ENCODE measurements around the gene MACIR. TPM values are rescaled to one million over a fixed set of nuclear protein-coding genes. Genes with fewer than 3 reads are reported as not detected.

Gene MACIR
- total and polyA plus RNA-seq, 10 of the 15 experiments (the other 5 are each of a cell fraction or from before 2014, with no cell fraction given) = 2.1 to 16.1 (median 10.8) TPM

GRCh38 chr5:103216137-103216536, 42.4 kb upstream of the MACIR start:
- TF ChIP-seq, protein P1, sequence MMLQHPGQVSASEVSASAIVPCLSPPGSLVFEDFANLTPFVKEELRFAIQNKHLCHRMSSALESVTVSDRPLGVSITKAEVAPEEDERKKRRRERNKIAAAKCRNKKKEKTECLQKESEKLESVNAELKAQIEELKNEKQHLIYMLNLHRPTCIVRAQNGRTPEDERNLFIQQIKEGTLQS (IDR thresholded peaks at IDR 0.05; ENCODE audit: borderline replicate concordance, extremely low read depth, low read depth, low read length) = no peak
- TF ChIP-seq GABPA (IDR thresholded peaks at IDR 0.05; ENCODE audit: low read depth) (no peak), HDAC6 (IDR thresholded peaks at IDR 0.05; ENCODE audit: unreplicated experiment) (no peak), TCF7 (IDR thresholded peaks at IDR 0.05; ENCODE audit: borderline replicate concordance) (no peak), POU2F2 (IDR thresholded peaks at IDR 0.05; ENCODE audit: borderline replicate concordance, low read depth, low read length) (no peak), GATAD2B (conservative IDR thresholded peaks at IDR 0.05; ENCODE audit: low read depth) (no peak), USF2 (IDR thresholded peaks at IDR 0.05; ENCODE audit: borderline replicate concordance, low read depth, low read length) (no peak), YBX1 (IDR thresholded peaks at IDR 0.05) (no peak), ZNF217 (IDR thresholded peaks at IDR 0.05) (no peak)
- TF ChIP-seq, protein P2, sequence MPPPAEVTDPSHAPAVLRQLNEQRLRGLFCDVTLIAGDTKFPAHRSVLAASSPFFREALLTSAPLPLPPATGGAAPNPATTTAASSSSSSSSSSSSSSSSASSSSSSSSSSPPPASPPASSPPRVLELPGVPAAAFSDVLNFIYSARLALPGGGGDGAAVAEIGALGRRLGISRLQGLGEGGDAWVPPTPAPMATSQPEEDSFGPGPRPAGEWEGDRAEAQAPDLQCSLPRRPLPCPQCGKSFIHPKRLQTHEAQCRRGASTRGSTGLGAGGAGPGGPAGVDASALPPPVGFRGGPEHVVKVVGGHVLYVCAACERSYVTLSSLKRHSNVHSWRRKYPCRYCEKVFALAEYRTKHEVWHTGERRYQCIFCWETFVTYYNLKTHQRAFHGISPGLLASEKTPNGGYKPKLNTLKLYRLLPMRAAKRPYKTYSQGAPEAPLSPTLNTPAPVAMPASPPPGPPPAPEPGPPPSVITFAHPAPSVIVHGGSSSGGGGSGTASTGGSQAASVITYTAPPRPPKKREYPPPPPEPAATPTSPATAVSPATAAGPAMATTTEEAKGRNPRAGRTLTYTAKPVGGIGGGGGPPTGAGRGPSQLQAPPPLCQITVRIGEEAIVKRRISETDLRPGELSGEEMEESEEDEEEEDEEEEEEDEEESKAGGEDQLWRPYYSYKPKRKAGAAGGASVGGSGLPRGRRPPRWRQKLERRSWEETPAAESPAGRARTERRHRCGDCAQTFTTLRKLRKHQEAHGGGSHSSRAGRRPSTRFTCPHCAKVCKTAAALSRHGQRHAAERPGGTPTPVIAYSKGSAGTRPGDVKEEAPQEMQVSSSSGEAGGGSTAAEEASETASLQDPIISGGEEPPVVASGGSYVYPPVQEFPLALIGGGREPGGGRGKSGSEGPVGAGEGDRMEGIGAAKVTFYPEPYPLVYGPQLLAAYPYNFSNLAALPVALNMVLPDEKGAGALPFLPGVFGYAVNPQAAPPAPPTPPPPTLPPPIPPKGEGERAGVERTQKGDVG (CRISPR knock-in tag; IDR thresholded peaks at IDR 0.05) = no peak
- WGBS (ENCODE audit: insufficient coverage, insufficient replicate concordance, low lambda C conversion rate, missing lambda C conversion rate) = 47% methylated on average over 2 of the region's 2 CpGs
- RAD21 ChIA-PET (ENCODE audit: unreplicated experiment) = interaction anchor here (1.1 kb wide), 1 partner anchor 42 kb away, joined by 4 read pairs; the partner anchor contains the start of gene MACIR

More at GRCh38 chr5:103216137-103216536, 42.4 kb upstream of the MACIR start:
- H2AFZ ChIP-seq (ENCODE audit: control insufficient read depth, low read depth, low read length) = no peak overlapping the region
- FAIRE-seq (peak; percentile 27), ATAC-seq (no peak), DNase-seq (ENCODE audit: low read depth, low spot score) (no peak)
- H4K20me1 ChIP-seq (ENCODE audit: control insufficient read depth, insufficient read depth) = no peaks in the 10 kb centered on the region
- no peak overlapping the region for H3K4me2 ChIP-seq (ENCODE audit: control insufficient read depth, insufficient read depth)
- no peaks in the 10 kb centered on the region for H3K79me2 ChIP-seq (ENCODE audit: control insufficient read depth, insufficient read depth, low read length)
- CTCF ChIA-PET = interaction anchor here (0.8 to 6.7 kb wide), 7 partner anchors 8 to 436 kb away, joined by 3 to 45 read pairs (median 5); no protein-coding TSS in a partner anchor
- in situ Hi-C loops (cut with MboI) (no loop called here), intact Hi-C loops (cut with micrococcal nuclease; ENCODE audit: unreplicated experiment) (no loop called here)
- POLR2A ChIA-PET = no interaction called here
- BruUV-seq (replicated peaks) = no TSS peak
- H3K4me1 ChIP-seq (ENCODE audit: control insufficient read depth, insufficient read depth, low read length) = no peaks in the 10 kb centered on the region
- H3K27ac ChIP-seq (ENCODE audit: control insufficient read depth, insufficient read depth) = no peak overlapping the region
- no peaks in the 10 kb centered on the region for H3K27me3 ChIP-seq (replicated peaks in 1 of 2; ENCODE audit: control insufficient read depth in 2 of 2, insufficient read depth in 2 of 2, low read length in 1 of 2)
- no peak overlapping the region for H3K9ac ChIP-seq (ENCODE audit: control insufficient read depth, insufficient read depth, low read length)
- SMC1A ChIA-PET (ENCODE audit: uncharacterized antibody, unreplicated experiment) = interaction anchor here (1.0 to 1.5 kb wide), 4 partner anchors 9 to 71 kb away, joined by 3 to 6 read pairs (median 4); no protein-coding TSS in a partner anchor
- H3K4me3 ChIP-seq = no peak overlapping the region
- H3K36me3 ChIP-seq (ENCODE audit: control insufficient read depth in 2 of 2, insufficient read depth in 2 of 2, low read length in 1 of 2) = no peaks in the 10 kb centered on the region
- no peaks in the 10 kb centered on the region for H3K9me3 ChIP-seq (replicated peaks; ENCODE audit: control insufficient read depth, insufficient read depth, low read length)
